Measurements from ENCODE around the gene APP. TPM values are rescaled to one million over a fixed set of nuclear protein-coding genes. Genes with fewer than 3 reads are reported as not detected.

The APP gene
- total RNA-seq, 4 donors from 2014 or later: 209 to 297 (median 240) TPM

DNA sequence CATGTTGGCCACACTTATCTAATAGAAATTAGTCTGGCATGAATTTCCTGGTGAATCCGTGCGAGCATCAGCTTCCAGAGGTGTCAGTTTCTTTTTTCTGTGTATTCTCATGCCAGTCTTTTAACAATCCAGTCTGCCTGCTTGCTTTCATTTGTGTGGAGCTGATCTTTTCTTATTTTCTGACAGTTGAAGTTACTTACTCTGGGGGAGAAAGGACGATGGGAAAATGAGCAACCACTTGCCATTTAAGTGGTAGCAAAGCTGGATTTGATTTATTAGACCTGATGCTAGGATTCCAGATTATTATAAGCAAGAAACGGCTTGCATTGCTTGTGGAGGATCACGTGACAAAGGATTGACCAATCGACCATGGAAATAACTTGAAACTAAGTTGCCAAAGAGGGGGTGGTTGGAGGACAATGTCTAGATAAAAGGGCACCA lies 24.3 kb upstream of the APP start:
- H3K4me1 ChIP-seq: no peaks in the 10 kb centered on the region
- H3K27ac ChIP-seq: no peak overlapping the region
- TF ChIP-seq, protein P1, sequence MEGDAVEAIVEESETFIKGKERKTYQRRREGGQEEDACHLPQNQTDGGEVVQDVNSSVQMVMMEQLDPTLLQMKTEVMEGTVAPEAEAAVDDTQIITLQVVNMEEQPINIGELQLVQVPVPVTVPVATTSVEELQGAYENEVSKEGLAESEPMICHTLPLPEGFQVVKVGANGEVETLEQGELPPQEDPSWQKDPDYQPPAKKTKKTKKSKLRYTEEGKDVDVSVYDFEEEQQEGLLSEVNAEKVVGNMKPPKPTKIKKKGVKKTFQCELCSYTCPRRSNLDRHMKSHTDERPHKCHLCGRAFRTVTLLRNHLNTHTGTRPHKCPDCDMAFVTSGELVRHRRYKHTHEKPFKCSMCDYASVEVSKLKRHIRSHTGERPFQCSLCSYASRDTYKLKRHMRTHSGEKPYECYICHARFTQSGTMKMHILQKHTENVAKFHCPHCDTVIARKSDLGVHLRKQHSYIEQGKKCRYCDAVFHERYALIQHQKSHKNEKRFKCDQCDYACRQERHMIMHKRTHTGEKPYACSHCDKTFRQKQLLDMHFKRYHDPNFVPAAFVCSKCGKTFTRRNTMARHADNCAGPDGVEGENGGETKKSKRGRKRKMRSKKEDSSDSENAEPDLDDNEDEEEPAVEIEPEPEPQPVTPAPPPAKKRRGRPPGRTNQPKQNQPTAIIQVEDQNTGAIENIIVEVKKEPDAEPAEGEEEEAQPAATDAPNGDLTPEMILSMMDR (IDR thresholded peaks at IDR 0.05): no peak
- no peak for TF ChIP-seq POLR2A (IDR thresholded peaks at IDR 0.05)
- no peak overlapping the region for H3K4me3 ChIP-seq
- no peak for DNase-seq
- H3K27me3 ChIP-seq: no peaks in the 10 kb centered on the region
- no peaks in the 10 kb centered on the region for H3K36me3 ChIP-seq
- H3K9me3 ChIP-seq: no peaks in the 10 kb centered on the region

DNA sequence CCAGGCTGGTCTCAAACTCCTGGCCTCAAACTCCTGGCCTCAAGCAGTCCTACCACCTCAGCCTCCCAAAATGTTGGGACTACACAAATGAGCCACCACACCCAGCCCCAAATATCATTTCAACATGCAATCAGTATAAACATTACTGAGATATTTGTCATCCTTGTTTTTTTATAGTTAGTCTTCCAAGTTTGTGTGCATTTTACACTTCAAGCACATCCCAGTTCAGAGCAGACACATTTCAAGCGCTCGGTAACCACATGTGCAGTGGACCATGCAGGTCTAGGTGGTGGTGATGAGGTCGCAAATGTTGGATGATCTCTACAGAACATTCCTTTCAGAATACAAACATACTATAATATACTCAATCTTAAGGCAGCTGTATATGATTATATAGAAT lies 23.8 kb upstream of the APP start:
- TF ChIP-seq POLR2A (IDR thresholded peaks at IDR 0.05): no peak
- TF ChIP-seq, protein P1 (IDR thresholded peaks at IDR 0.05): no peak
- H3K4me1 ChIP-seq: no peaks in the 10 kb centered on the region
- H3K4me3 ChIP-seq: no peak overlapping the region
- DNase-seq: no peak
- H3K27ac ChIP-seq: no peak overlapping the region
- H3K9me3 ChIP-seq: no peaks in the 10 kb centered on the region
- H3K36me3 ChIP-seq: no peaks in the 10 kb centered on the region
- no peaks in the 10 kb centered on the region for H3K27me3 ChIP-seq

DNA sequence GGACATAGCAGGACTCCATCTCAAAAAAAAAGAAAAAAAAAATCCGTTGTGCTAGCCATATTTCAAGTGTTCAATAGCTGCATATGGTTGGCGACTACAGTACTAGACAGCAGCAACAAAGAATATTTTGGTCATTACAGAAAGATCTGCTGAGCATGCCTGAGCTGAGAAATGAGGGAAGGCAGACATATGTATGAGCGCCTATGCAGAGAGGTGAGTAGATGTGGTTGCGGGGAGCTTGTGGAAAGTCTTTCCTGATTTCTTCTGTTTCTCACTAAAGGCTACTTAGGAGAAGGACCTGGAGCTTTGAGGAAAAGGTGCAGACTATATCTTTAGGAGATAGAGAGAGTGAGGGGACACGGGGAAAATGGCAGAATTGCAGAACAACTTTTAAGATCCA lies 21.0 kb upstream of the APP start:
- no peaks in the 10 kb centered on the region for H3K36me3 ChIP-seq
- no peaks in the 10 kb centered on the region for H3K4me1 ChIP-seq
- H3K27ac ChIP-seq: no peak overlapping the region
- no peaks in the 10 kb centered on the region for H3K27me3 ChIP-seq
- no peak overlapping the region for H3K4me3 ChIP-seq
- DNase-seq: no peak
- no peaks in the 10 kb centered on the region for H3K9me3 ChIP-seq
- TF ChIP-seq, protein P1 (IDR thresholded peaks at IDR 0.05): no peak
- TF ChIP-seq POLR2A (IDR thresholded peaks at IDR 0.05): no peak

DNA sequence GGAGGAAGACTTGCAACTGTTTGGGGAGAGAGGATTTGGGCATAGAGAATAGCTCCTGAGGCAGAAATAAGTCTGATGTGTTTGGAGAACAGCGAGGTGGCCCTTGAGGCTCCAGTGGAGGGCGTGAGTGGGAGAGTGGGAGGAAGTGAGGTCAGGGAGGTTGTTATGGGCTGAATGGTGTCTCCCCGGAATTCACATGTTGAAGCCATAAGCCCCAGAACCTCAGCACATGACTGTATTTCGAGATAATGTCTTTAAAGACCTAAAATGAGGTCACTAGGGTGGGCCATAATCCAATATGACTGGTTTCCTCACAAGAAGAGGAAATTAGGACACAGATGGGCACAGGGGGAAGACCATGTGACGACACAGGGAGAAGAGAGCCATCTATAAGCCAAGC lies 17.9 kb upstream of the APP start:
- Histone ChIP-seq H3K27me3 (no peaks in the 10 kb centered on the region), H3K4me1 (no peaks in the 10 kb centered on the region), H3K36me3 (no peaks in the 10 kb centered on the region), H3K9me3 (no peaks in the 10 kb centered on the region), H3K27ac (no peak overlapping the region), H3K4me3 (no peak overlapping the region)
- TF ChIP-seq POLR2A (IDR thresholded peaks at IDR 0.05): no peak
- TF ChIP-seq, protein P1 (IDR thresholded peaks at IDR 0.05): no peak
- no peak for DNase-seq

DNA sequence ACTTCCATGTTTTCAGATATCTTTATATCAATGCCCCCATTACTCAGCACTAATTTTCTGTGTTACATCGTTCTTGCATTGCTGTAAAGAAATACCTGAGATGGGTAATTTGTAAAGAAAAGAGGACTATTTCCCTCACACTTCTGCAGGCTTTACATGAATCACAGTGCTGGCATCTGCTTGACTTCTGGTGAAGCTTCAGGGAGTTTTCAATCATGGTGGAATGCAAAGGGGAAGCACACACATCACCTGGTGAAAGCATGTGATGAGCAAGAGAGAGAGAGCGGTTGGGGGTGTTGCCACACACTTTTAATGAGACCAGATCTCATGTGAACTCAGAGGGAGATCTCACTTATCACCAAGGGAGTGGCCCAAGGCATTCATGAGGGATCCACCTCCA lies 14.9 kb upstream of the APP start:
- Histone ChIP-seq H3K4me1 (no peaks in the 10 kb centered on the region), H3K27me3 (no peaks in the 10 kb centered on the region), H3K4me3 (no peak overlapping the region), H3K27ac (no peak overlapping the region), H3K9me3 (no peaks in the 10 kb centered on the region), H3K36me3 (no peaks in the 10 kb centered on the region)
- DNase-seq: no peak
- no peak for TF ChIP-seq POLR2A (IDR thresholded peaks at IDR 0.05)
- TF ChIP-seq, protein P1 (IDR thresholded peaks at IDR 0.05): no peak

DNA sequence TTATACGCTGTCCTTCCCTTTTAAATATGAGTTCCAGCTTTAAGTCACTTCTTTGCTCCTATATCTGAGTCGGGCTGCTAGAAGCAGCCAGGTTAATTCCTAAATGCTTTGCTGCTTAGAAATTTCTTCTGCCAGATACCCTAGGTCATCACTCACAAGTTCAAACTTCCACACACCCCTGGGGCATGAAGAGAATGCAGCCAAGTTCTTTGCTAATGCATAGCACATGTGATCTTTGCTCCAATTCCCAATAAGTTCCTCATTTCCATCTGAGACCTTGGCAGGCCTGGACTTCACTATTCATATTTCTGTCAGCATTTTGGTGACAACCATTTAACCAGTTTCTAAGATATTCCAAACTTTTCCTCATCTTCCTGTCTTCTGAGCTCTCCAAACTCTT lies 14.5 kb upstream of the APP start:
- TF ChIP-seq, protein P1 (IDR thresholded peaks at IDR 0.05): no peak
- no peak for TF ChIP-seq POLR2A (IDR thresholded peaks at IDR 0.05)
- Histone ChIP-seq H3K27me3 (no peaks in the 10 kb centered on the region), H3K9me3 (no peaks in the 10 kb centered on the region), H3K36me3 (no peaks in the 10 kb centered on the region), H3K27ac (no peak overlapping the region), H3K4me1 (no peaks in the 10 kb centered on the region), H3K4me3 (no peak overlapping the region)
- DNase-seq: no peak
